Stimulated activated CD4-positive, alpha-beta T cell treated with anti-CD3 and anti-CD28 coated beads, Interleukin-2, amount 100 ng/mL, for 4 hours (primary cell): ENCODE measurements around the gene ATG2A.
A peak's percentile ranks its signal among the peaks of the same experiment; 100 is the strongest.
"Not testable (repeated sequence)": the region's sequence is repeated elsewhere in the genome, so short reads cannot be mapped to it uniquely, and the experiment has no call there.

Source experiments
- DNase-seq: peaks from one replicate; pipeline ENCODE4 v3.0.0-alpha.2; 2020; ENCODE audit warnings: low read depth

ATG2A gene

GRCh38 chr11:64853709-64854108 is 63.3 kb downstream of the ATG2A start:
- no peak for DNase-seq

- no peak for DNase-seq
Measured at GRCh38 chr11:64852804-64853509, 64.1 kb downstream of the ATG2A start.

- DNase-seq = no peak
Measured at GRCh38 chr11:64851831-64852351, 65.1 kb downstream of the ATG2A start.

- DNase-seq = no peak
Measured at GRCh38 chr11:64850979-64851567, 65.9 kb downstream of the ATG2A start.

- DNase-seq = no peak
Measured at GRCh38 chr11:64849598-64850356, 67.2 kb downstream of the ATG2A start.

- DNase-seq = no peak
Measured at GRCh38 chr11:64848826-64849597, 68.0 kb downstream of the ATG2A start.

GRCh38 chr11:64848214-64848825 is 68.7 kb downstream of the ATG2A start:
- DNase-seq = no peak

- DNase-seq = peak; percentile 88
Measured at GRCh38 chr11:64846998-64847666, 69.9 kb downstream of the ATG2A start.

- DNase-seq = not testable (repeated sequence)
Measured at GRCh38 chr11:64845776-64846129, 71.3 kb downstream of the ATG2A start.

GRCh38 chr11:64845129-64845775 is 71.8 kb downstream of the ATG2A start:
- DNase-seq = no peak
